Adipocyte (in vitro differentiated cells): ENCODE measurements around the gene TRIM31.

Experiments used
- DNase-seq: peaks from one replicate; pipeline ENCODE4 v3.0.0-alpha.2; 2015; ENCODE audit warnings: low read depth
- H3K27me3 ChIP-seq: replicated peaks from 2 replicates; pipeline ENCODE4 v1.7.0; 2013; ENCODE audit warnings: mild to moderate bottlenecking, low read length, moderate library complexity; ENCODE audit not compliant: control insufficient read depth, insufficient read depth
- H3K36me3 ChIP-seq: 2 replicates; pipeline ENCODE4 v1.7.0; 2013; ENCODE audit warnings: low read length, mild to moderate bottlenecking, moderate library complexity; ENCODE audit not compliant: control insufficient read depth, insufficient read depth, severe bottlenecking
- H3K4me1 ChIP-seq: 2 replicates; pipeline ENCODE4 v1.7.0; 2013; ENCODE audit warnings: mild to moderate bottlenecking, low read length, moderate library complexity; ENCODE audit not compliant: control insufficient read depth, insufficient read depth
- H3K4me3 ChIP-seq: 2 replicates; pipeline ENCODE4 v1.7.0; 2013; ENCODE audit warnings: mild to moderate bottlenecking, low read length, moderate library complexity
- H3K9ac ChIP-seq: 2 replicates; pipeline ENCODE4 v1.7.0; 2013; ENCODE audit warnings: mild to moderate bottlenecking, low read length, moderate library complexity
- H3K9me3 ChIP-seq: 2 replicates; pipeline ENCODE4 v1.7.0; 2013; ENCODE audit warnings: mild to moderate bottlenecking, low read length, moderate library complexity; ENCODE audit not compliant: control insufficient read depth

Gene TRIM31, protein sequence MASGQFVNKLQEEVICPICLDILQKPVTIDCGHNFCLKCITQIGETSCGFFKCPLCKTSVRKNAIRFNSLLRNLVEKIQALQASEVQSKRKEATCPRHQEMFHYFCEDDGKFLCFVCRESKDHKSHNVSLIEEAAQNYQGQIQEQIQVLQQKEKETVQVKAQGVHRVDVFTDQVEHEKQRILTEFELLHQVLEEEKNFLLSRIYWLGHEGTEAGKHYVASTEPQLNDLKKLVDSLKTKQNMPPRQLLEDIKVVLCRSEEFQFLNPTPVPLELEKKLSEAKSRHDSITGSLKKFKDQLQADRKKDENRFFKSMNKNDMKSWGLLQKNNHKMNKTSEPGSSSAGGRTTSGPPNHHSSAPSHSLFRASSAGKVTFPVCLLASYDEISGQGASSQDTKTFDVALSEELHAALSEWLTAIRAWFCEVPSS

DNA sequence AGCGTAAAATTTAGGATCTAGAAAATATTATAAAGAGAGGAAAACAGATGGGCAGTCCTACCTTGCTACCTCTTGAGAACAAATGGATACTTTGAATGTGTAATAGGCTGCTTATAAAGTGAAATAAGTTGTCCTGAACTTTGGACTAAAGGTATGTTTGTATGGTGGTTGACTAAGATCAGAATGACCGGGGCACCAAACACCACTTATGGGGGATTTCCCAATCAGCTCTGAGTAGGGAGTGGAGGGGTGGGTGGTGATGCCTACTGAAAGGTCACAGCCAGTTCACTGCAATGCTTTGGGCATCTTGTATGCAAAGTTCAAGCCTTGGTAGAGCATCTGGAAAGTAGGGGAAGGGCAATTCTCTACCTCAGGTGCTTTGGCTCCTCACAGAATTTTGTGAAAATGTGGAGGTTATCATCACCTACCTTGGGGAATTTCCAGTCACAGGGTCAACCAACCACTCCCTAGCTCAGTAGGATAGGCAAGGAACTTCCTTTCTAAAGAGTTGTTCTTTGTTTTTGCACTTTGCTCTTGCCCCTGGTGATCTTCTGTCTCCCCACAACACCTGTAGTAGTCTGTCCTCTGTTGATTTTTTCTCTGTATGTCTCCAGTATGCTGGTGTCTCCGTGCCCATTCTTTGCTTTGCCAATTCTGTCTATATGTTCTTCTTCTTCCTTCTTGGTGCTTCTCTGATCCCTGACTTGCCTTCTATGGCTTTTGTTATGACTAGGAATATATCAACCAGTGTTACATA lies at the start of gene TRIM31:
Gene TRIM31, minus strand, starts transcription at position 88 of the 757 bp plus-strand sequence. CDS start 285 bp downstream, outside the sequence.
- H3K36me3 ChIP-seq = no peaks in the 10 kb centered on the region
- H3K9ac ChIP-seq = no peak within 1 kb of the TSS
- H3K4me3 ChIP-seq = no peak within 1 kb of the TSS
- no peak for DNase-seq
- peaks cover 54% of the 10 kb centered on the region for H3K27me3 ChIP-seq
- H3K9me3 ChIP-seq = no peaks in the 10 kb centered on the region
- no peaks in the 10 kb centered on the region for H3K4me1 ChIP-seq

- Histone ChIP-seq H3K4me3 (no peak overlapping the region), H3K4me1 (no peaks in the 10 kb centered on the region), H3K9me3 (no peaks in the 10 kb centered on the region), H3K36me3 (no peaks in the 10 kb centered on the region), H3K27me3 (peaks cover 19% of the 10 kb centered on the region), H3K9ac (no peak overlapping the region)
- DNase-seq = no peak
Observed at GRCh38 chr6:30162265-30163089, 49.6 kb upstream of the TRIM31 start.

DNA sequence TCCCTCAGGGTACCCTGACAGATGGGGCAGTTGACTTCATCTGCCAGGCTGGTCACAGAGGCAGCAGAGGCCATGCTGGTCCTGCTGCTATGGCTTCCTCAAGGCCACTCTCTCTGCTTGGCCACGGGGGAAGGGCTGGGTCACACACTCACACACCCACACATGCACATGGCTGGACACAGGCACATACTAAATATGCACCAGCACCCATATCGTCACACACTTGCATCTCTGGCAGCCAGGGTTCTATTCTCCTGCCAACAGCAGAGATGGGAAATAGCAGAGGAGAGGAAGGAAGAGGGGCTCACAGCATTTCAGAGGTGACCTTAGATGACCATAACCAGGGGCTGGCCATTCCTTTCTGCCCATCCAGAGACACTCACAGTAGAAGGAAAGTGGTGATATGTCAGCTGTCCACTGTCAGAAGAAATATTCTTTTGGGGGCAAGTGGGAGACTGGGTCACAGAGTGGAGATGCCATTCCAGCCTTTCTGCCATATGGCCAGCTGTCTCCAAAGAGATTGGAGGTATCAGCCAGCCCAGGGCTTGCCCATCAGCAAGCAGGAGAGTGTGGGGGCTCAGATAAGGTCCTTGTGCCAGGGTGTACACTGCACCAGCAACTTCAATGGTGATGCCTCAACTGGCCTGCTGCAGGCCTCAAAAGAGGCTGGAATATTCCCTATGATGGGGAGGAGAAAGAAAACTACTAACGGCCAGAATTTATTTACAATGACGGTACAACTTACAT lies 48.1 kb upstream of the TRIM31 start, which contains the start of gene TRIM10:
Gene TRIM10, minus strand, starts transcription at position 427 of the 747 bp plus-strand sequence. Its CDS starts 353 bp downstream, at position 74.
- H3K9ac ChIP-seq = no peak within 1 kb of the TSS
- no peaks in the 10 kb centered on the region for H3K36me3 ChIP-seq
- H3K4me3 ChIP-seq = no peak within 1 kb of the TSS
- H3K4me1 ChIP-seq = peaks cover 8% of the 10 kb centered on the region
- peaks cover 12% of the 10 kb centered on the region for H3K27me3 ChIP-seq
- DNase-seq = no peak
- no peaks in the 10 kb centered on the region for H3K9me3 ChIP-seq

- H3K4me1 ChIP-seq = peaks cover 16% of the 10 kb centered on the region
- no peaks in the 10 kb centered on the region for H3K9me3 ChIP-seq
- no peaks in the 10 kb centered on the region for H3K36me3 ChIP-seq
- peaks cover 12% of the 10 kb centered on the region for H3K27me3 ChIP-seq
- DNase-seq = no peak
- H3K9ac ChIP-seq = no peak overlapping the region
- no peak overlapping the region for H3K4me3 ChIP-seq
Observed at GRCh38 chr6:30160008-30160784, 47.3 kb upstream of the TRIM31 start.

DNA sequence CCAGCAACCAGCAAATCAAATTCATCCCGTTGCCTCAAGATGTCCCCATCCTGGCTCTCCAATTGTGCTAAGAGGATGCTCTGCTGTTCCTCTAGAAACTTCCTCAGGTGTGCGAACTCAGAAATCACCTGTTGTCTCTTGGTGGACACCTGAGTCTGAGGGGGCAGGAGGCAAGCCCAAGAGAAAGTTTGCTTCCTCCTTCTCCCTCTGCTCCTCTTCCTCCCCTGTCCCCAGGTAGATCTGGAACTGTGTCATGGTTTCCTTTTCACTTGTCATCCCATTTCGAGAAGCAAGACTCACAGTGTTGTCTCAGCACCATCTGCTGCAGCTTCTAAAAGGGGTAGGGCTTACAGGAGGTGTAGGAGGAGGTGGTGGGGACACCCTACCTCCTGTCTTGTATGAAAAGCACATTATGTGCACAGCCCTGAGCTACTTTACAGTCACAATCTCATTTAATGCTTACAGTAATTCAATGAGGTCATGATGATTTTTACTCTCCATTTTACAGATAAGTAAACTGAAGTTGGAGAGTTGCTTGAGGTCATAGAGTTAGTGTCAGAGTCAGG lies 45.7 kb upstream of the TRIM31 start:
- H3K36me3 ChIP-seq = no peaks in the 10 kb centered on the region
- DNase-seq = no peak
- no peak overlapping the region for H3K4me3 ChIP-seq

DNA sequence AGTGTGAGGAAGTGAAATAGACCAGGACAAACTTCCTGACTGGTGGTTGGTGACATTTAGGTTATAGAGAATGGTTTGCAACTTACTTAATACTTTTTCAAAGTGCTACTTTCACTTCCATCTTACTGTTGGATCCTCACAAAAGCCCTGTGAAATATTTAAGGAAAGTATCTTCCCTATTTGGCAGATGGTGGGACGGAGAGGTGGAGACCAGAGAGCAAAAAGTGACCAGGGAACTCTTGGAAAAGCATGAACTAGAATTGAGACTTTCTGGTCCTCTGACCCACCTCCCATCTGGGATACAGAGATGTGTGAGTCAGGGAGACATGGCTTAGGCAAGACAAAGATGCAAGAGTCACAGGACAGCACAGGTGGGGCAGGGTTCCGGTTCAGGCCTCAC lies 45.1 kb upstream of the TRIM31 start:
- Histone ChIP-seq H3K36me3 (no peaks in the 10 kb centered on the region), H3K9ac (no peak overlapping the region), H3K9me3 (no peaks in the 10 kb centered on the region), H3K4me3 (no peak overlapping the region), H3K4me1 (peaks cover 24% of the 10 kb centered on the region), H3K27me3 (peaks cover 1% of the 10 kb centered on the region)
- no peak for DNase-seq

More for the DNA sequence above, 45.7 kb upstream of the TRIM31 start:
- Histone ChIP-seq H3K4me1 (peaks cover 24% of the 10 kb centered on the region), H3K27me3 (peaks cover 5% of the 10 kb centered on the region), H3K9me3 (no peaks in the 10 kb centered on the region), H3K9ac (no peak overlapping the region)

GRCh38 chr6:30157581-30157980 lies 44.7 kb upstream of the TRIM31 start:
- DNase-seq = no peak
- Histone ChIP-seq H3K9ac (no peak overlapping the region), H3K36me3 (no peaks in the 10 kb centered on the region), H3K27me3 (no peaks in the 10 kb centered on the region), H3K4me1 (peaks cover 24% of the 10 kb centered on the region), H3K9me3 (no peaks in the 10 kb centered on the region), H3K4me3 (no peak overlapping the region)

DNA sequence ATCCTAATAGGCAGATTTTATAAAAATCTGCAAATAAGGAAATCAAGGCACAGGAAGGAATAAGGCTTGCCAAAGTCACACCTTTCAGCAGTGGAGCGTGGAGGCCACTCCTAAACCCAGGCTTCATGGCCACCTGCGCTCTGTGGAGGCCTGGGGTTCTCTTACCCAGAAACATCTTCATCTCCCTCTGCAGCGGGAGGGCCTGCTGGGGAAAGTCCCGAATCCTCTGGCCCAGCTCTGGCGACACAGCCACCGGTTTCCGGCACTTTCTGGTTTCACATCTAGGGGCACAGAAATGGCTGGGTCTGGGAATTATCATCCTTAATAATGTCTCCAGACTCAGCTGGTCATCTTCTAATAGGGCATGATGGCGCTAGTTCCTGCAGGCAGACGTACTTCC lies 43.9 kb upstream of the TRIM31 start:
- DNase-seq = no peak
- no peaks in the 10 kb centered on the region for H3K36me3 ChIP-seq
- H3K9me3 ChIP-seq = no peaks in the 10 kb centered on the region
- H3K4me1 ChIP-seq = peaks cover 24% of the 10 kb centered on the region
- no peaks in the 10 kb centered on the region for H3K27me3 ChIP-seq
- H3K9ac ChIP-seq = no peak overlapping the region
- H3K4me3 ChIP-seq = no peak overlapping the region

GRCh38 chr6:30156262-30156599 lies 43.3 kb upstream of the TRIM31 start:
- Histone ChIP-seq H3K4me3 (peak overlapping the region; percentile 44), H3K4me1 (peaks cover 24% of the 10 kb centered on the region), H3K27me3 (no peaks in the 10 kb centered on the region), H3K9ac (no peak overlapping the region), H3K36me3 (no peaks in the 10 kb centered on the region), H3K9me3 (no peaks in the 10 kb centered on the region)
- no peak for DNase-seq
